T-helper 1 cell treated with Interleukin-12 subunit alpha and Interleukin-12 subunit beta and Interleukin-4 antibody, amounts not matched to agents 30 μg/mL and 1 μg/mL, for 36 hours (primary cell): ENCODE measurements around the gene HIP1R.
"Not testable (repeated sequence)": the region's sequence is repeated elsewhere in the genome, so short reads cannot be mapped to it uniquely, and the experiment has no call there.

Experiments used
- H3K27ac Mint-ChIP-seq: one replicate; pipeline ENCODE4 v1.8.0; 2021; ENCODE audit warnings: mild to moderate bottlenecking, mixed read lengths
- H3K27me3 Mint-ChIP-seq: one replicate; pipeline ENCODE4 v1.8.0; 2021; ENCODE audit warnings: low read depth, mixed read lengths
- H3K36me3 Mint-ChIP-seq: one replicate; pipeline ENCODE4 v1.8.0; 2021; ENCODE audit warnings: low read depth, mixed read lengths
- H3K4me1 Mint-ChIP-seq: one replicate; pipeline ENCODE4 v1.8.0; 2021; ENCODE audit warnings: low read depth, mixed read lengths
- H3K4me3 Mint-ChIP-seq: one replicate; pipeline ENCODE4 v1.8.0; 2021; ENCODE audit warnings: mild to moderate bottlenecking, moderate library complexity, mixed read lengths
- H3K9me3 Mint-ChIP-seq: one replicate; pipeline ENCODE4 v1.8.0; 2021; ENCODE audit warnings: mixed read lengths

HIP1R gene

GRCh38 chr12:122880155-122880667 lies 45.0 kb downstream of the HIP1R start:
- Mint-ChIP-seq H3K36me3 (peaks cover 37% of the 10 kb centered on the region), H3K9me3 (peaks cover 5% of the 10 kb centered on the region), H3K27me3 (peaks cover 19% of the 10 kb centered on the region), H3K4me1 (peaks cover 63% of the 10 kb centered on the region), H3K27ac (no peak overlapping the region), H3K4me3 (no peak overlapping the region)

- Mint-ChIP-seq H3K4me3 (no peak overlapping the region), H3K36me3 (peaks cover 37% of the 10 kb centered on the region), H3K9me3 (peaks cover 5% of the 10 kb centered on the region), H3K27me3 (peaks cover 19% of the 10 kb centered on the region), H3K4me1 (peaks cover 59% of the 10 kb centered on the region), H3K27ac (no peak overlapping the region)
Observed at GRCh38 chr12:122880668-122881067, 45.4 kb downstream of the HIP1R start.

GRCh38 chr12:122882908-122883558 lies 47.8 kb downstream of the HIP1R start:
- Mint-ChIP-seq H3K27me3 (peaks cover 16% of the 10 kb centered on the region), H3K36me3 (peaks cover 38% of the 10 kb centered on the region), H3K9me3 (peaks cover 5% of the 10 kb centered on the region), H3K4me1 (peaks cover 57% of the 10 kb centered on the region), H3K4me3 (no peak overlapping the region), H3K27ac (no peak overlapping the region)

- peaks cover 36% of the 10 kb centered on the region for H3K36me3 Mint-ChIP-seq
- H3K4me3 Mint-ChIP-seq, result no peak overlapping the region
- no peak overlapping the region for H3K27ac Mint-ChIP-seq
- H3K9me3 Mint-ChIP-seq, result peaks cover 5% of the 10 kb centered on the region
- peaks cover 16% of the 10 kb centered on the region for H3K27me3 Mint-ChIP-seq
- peaks cover 60% of the 10 kb centered on the region for H3K4me1 Mint-ChIP-seq
Observed at GRCh38 chr12:122884091-122884826, 49.0 kb downstream of the HIP1R start.

GRCh38 chr12:122884860-122885259 lies 49.6 kb downstream of the HIP1R start:
- Mint-ChIP-seq H3K4me3 (no peak overlapping the region), H3K4me1 (peaks cover 57% of the 10 kb centered on the region), H3K9me3 (peaks cover 5% of the 10 kb centered on the region), H3K27me3 (peaks cover 16% of the 10 kb centered on the region), H3K36me3 (peaks cover 32% of the 10 kb centered on the region), H3K27ac (no peak overlapping the region)

GRCh38 chr12:122886161-122886560 lies 50.9 kb downstream of the HIP1R start:
- Mint-ChIP-seq H3K9me3 (peaks cover 5% of the 10 kb centered on the region), H3K36me3 (peaks cover 22% of the 10 kb centered on the region), H3K27me3 (peaks cover 8% of the 10 kb centered on the region), H3K27ac (no peak overlapping the region), H3K4me1 (peaks cover 51% of the 10 kb centered on the region), H3K4me3 (no peak overlapping the region)

- Mint-ChIP-seq H3K4me3 (peak overlapping the region; percentile 66), H3K4me1 (peaks cover 56% of the 10 kb centered on the region), H3K36me3 (peaks cover 19% of the 10 kb centered on the region), H3K9me3 (peaks cover 5% of the 10 kb centered on the region), H3K27me3 (peaks cover 8% of the 10 kb centered on the region), H3K27ac (peak overlapping the region; percentile 96)
Observed at GRCh38 chr12:122886851-122887818, 51.9 kb downstream of the HIP1R start.

- H3K4me3 Mint-ChIP-seq, result peak overlapping the region; percentile 80
- H3K36me3 Mint-ChIP-seq, result peaks cover 17% of the 10 kb centered on the region
- peak overlapping the region; percentile 96 for H3K27ac Mint-ChIP-seq
- H3K27me3 Mint-ChIP-seq, result peaks cover 8% of the 10 kb centered on the region
- peaks cover 56% of the 10 kb centered on the region for H3K4me1 Mint-ChIP-seq
- H3K9me3 Mint-ChIP-seq, result peaks cover 5% of the 10 kb centered on the region
Observed at GRCh38 chr12:122887819-122888212, 52.6 kb downstream of the HIP1R start.

GRCh38 chr12:122888232-122888752 lies 53.0 kb downstream of the HIP1R start:
- Mint-ChIP-seq H3K36me3 (peaks cover 16% of the 10 kb centered on the region), H3K9me3 (peaks cover 5% of the 10 kb centered on the region), H3K4me3 (peak overlapping the region; percentile 80), H3K27ac (peak overlapping the region; percentile 96), H3K4me1 (peaks cover 54% of the 10 kb centered on the region), H3K27me3 (peaks cover 4% of the 10 kb centered on the region)

- Mint-ChIP-seq H3K4me1 (peaks cover 60% of the 10 kb centered on the region), H3K4me3 (peak overlapping the region; percentile 52), H3K36me3 (peaks cover 18% of the 10 kb centered on the region), H3K9me3 (no peaks in the 10 kb centered on the region), H3K27me3 (no peaks in the 10 kb centered on the region), H3K27ac (peak overlapping the region; percentile 55)
Observed at GRCh38 chr12:122889761-122890520, 54.7 kb downstream of the HIP1R start.

- Mint-ChIP-seq H3K4me3 (no peak overlapping the region), H3K27ac (no peak overlapping the region), H3K27me3 (no peaks in the 10 kb centered on the region), H3K36me3 (peaks cover 30% of the 10 kb centered on the region), H3K4me1 (peaks cover 68% of the 10 kb centered on the region), H3K9me3 (peaks cover 4% of the 10 kb centered on the region)
Observed at GRCh38 chr12:122891661-122892525, 56.6 kb downstream of the HIP1R start.

- H3K4me3 Mint-ChIP-seq, H3K9me3 Mint-ChIP-seq, H3K27ac Mint-ChIP-seq, H3K27me3 Mint-ChIP-seq: not testable (repeated sequence)
- Mint-ChIP-seq H3K36me3 (peaks cover 23% of the 10 kb centered on the region), H3K4me1 (peaks cover 60% of the 10 kb centered on the region)
Observed at GRCh38 chr12:122892724-122893123, 57.5 kb downstream of the HIP1R start.
